Natural killer cell (primary cell): Measurements from ENCODE around the gene STBD1. TPM values are rescaled to one million over a fixed set of nuclear protein-coding genes. Genes with fewer than 3 reads are reported as not detected.

ENCODE experiments used
- ATAC-seq, 3 donors: fragments of 150-1000 bp in 2 of 3; fragments of 200-7000 bp in 1 of 3; cut with Tn5 transposase; 1 replicate in 1 of 3; 2 replicates in 2 of 3; pipeline ENCODE4 v1.10.0; 2021; ENCODE audit warnings: mild to moderate bottlenecking in 2 of 3, moderate library complexity in 2 of 3
- DNase-seq, 2 donors: peaks; one replicate each; pipeline versions ENCODE4 v3.0.0 to v3.0.0-alpha.2; 2013 to 2021; ENCODE audit warnings: mixed read lengths in 1 of 2
- H3K27ac ChIP-seq: one replicate; pipeline ENCODE4 v1.5.1; 2013; ENCODE audit warnings: mild to moderate bottlenecking, low read length
- H3K27me3 ChIP-seq: one replicate; pipeline ENCODE4 v1.6.1; 2013; ENCODE audit warnings: low read length; ENCODE audit not compliant: control insufficient read depth, insufficient read depth
- H3K36me3 ChIP-seq: one replicate; pipeline ENCODE4 v1.6.1; 2013; ENCODE audit warnings: low read length; ENCODE audit not compliant: control insufficient read depth, insufficient read depth
- H3K4me1 ChIP-seq: one replicate; pipeline ENCODE4 v1.6.1; 2013; ENCODE audit warnings: low read length; ENCODE audit not compliant: control insufficient read depth, insufficient read depth
- H3K4me3 ChIP-seq: one replicate; pipeline ENCODE4 v1.5.1; 2013; ENCODE audit warnings: low read length
- H3K9me3 ChIP-seq: one replicate; pipeline ENCODE4 v1.6.1; 2013; ENCODE audit warnings: low read length; ENCODE audit not compliant: control insufficient read depth, insufficient read depth
- H3K27ac Mint-ChIP-seq, 2 donors: one replicate each; pipeline ENCODE4 v1.8.0; 2022; ENCODE audit warnings: mild to moderate bottlenecking in 2 of 2, mixed read lengths in 2 of 2, moderate library complexity in 1 of 2
- H3K27me3 Mint-ChIP-seq, 2 donors: one replicate each; pipeline ENCODE4 v1.8.0; 2022; ENCODE audit warnings: low read depth in 2 of 2, mixed read lengths in 2 of 2
- H3K36me3 Mint-ChIP-seq: one replicate; pipeline ENCODE4 v1.8.0; 2022; ENCODE audit warnings: mixed read lengths
- H3K4me1 Mint-ChIP-seq, 2 donors: one replicate each; pipeline ENCODE4 v1.8.0; 2022; ENCODE audit warnings: mixed read lengths in 2 of 2
- H3K4me3 Mint-ChIP-seq: one replicate; pipeline ENCODE4 v1.8.0; 2022; ENCODE audit warnings: mild to moderate bottlenecking, moderate library complexity, mixed read lengths
- H3K9me3 Mint-ChIP-seq, 2 donors: one replicate each; pipeline ENCODE4 v1.8.0; 2022; ENCODE audit warnings: mixed read lengths in 2 of 2
- WGBS: methylation state at CpG from one replicate; pipeline ENCODE4 v1.1.7; 2013; ENCODE audit warnings: missing lambda C conversion rate; ENCODE audit not compliant: insufficient coverage; 5-methylcytosine and 5-hydroxymethylcytosine counted together
- intact Hi-C: fragments of 100-400 bp; cut with micrococcal nuclease; formaldehyde crosslinking; loops from one replicate; pipeline ENCODE4 v1.14.2; 2022
- total RNA-seq, 4 donors: library from RNA; stranded (reverse); fragments of 120-200 nt in 1 of 4; gene quantifications; one replicate each; pipeline versions ENCODE4 v1.2.3 to v1.2.4, GENCODE V29; 2013 to 2022
- TF ChIP-seq, protein P1 (sequence below): fragments of 200-600 bp; IDR thresholded peaks from one replicate; pipeline ENCODE4 v1.8.0; 2022; ENCODE audit warnings: antibody characterized with exemption

STBD1 gene
- total RNA-seq, 3 donors from 2014 or later (not counting 1 experiment from before 2014, with no cell fraction given): 0.15 to 1.3 (median 0.26) TPM

- no peak overlapping the region for H3K27ac Mint-ChIP-seq
- H3K27me3 Mint-ChIP-seq: peaks cover 9 to 20% of the 10 kb centered on the region in 2 donors
- no peak for ATAC-seq
- H3K4me1 ChIP-seq: no peaks in the 10 kb centered on the region
- no peak overlapping the region for H3K4me3 ChIP-seq
- H3K4me3 Mint-ChIP-seq: no peak overlapping the region
- DNase-seq: no peak
- H3K36me3 Mint-ChIP-seq: no peaks in the 10 kb centered on the region
- 100% methylated on average over 2 of the region's 3 CpGs for WGBS
- H3K27ac ChIP-seq: no peak overlapping the region
- no peaks in the 10 kb centered on the region for H3K36me3 ChIP-seq
- no peaks in the 10 kb centered on the region for H3K4me1 Mint-ChIP-seq
- H3K9me3 ChIP-seq: no peaks in the 10 kb centered on the region
- H3K27me3 ChIP-seq: peaks cover 7% of the 10 kb centered on the region
- intact Hi-C loops: no loop called here
- TF ChIP-seq, protein P1, sequence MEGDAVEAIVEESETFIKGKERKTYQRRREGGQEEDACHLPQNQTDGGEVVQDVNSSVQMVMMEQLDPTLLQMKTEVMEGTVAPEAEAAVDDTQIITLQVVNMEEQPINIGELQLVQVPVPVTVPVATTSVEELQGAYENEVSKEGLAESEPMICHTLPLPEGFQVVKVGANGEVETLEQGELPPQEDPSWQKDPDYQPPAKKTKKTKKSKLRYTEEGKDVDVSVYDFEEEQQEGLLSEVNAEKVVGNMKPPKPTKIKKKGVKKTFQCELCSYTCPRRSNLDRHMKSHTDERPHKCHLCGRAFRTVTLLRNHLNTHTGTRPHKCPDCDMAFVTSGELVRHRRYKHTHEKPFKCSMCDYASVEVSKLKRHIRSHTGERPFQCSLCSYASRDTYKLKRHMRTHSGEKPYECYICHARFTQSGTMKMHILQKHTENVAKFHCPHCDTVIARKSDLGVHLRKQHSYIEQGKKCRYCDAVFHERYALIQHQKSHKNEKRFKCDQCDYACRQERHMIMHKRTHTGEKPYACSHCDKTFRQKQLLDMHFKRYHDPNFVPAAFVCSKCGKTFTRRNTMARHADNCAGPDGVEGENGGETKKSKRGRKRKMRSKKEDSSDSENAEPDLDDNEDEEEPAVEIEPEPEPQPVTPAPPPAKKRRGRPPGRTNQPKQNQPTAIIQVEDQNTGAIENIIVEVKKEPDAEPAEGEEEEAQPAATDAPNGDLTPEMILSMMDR: no peak
- no peaks in the 10 kb centered on the region for H3K9me3 Mint-ChIP-seq
Observed at GRCh38 chr4:76334885-76335284, 28.4 kb downstream of the STBD1 start.

DNA sequence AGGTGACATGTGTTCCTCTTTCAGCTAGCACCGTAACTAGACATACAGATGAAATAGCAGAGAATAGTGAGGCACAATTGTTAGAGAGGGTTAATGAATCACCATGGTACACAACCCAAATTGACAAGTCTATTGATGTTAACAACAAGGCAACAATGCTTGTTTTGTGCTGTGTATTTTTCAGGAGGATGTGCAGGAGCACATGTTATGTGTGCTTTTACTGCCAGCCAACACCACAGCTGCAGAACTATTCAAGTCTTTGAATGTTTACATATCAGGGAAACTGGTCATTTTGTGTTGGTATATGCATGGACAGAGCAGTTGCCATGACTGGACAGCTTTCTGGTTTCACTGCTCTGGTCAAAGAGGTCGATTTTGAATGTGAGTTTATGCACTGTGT is 32.8 kb downstream of the STBD1 start:
- Histone ChIP-seq H3K36me3 (no peaks in the 10 kb centered on the region), H3K9me3 (no peaks in the 10 kb centered on the region), H3K4me3 (no peak overlapping the region), H3K27ac (no peak overlapping the region), H3K27me3 (peaks cover 2% of the 10 kb centered on the region), H3K4me1 (no peaks in the 10 kb centered on the region)
- H3K4me1 Mint-ChIP-seq: no peaks in the 10 kb centered on the region
- H3K27ac Mint-ChIP-seq: no peak overlapping the region
- intact Hi-C loops: no loop called here
- no peaks in the 10 kb centered on the region for H3K9me3 Mint-ChIP-seq
- H3K27me3 Mint-ChIP-seq: peaks cover 9 to 13% of the 10 kb centered on the region in 2 donors
- no peak overlapping the region for H3K4me3 Mint-ChIP-seq
- DNase-seq: no peak
- no peak for ATAC-seq
- no peaks in the 10 kb centered on the region for H3K36me3 Mint-ChIP-seq
- TF ChIP-seq, protein P1: no peak
- WGBS: 65% methylated on average over 2 of the region's 2 CpGs

- intact Hi-C loops: no loop called here
- Histone ChIP-seq H3K4me3 (no peak overlapping the region), H3K36me3 (no peaks in the 10 kb centered on the region), H3K27me3 (no peaks in the 10 kb centered on the region), H3K4me1 (no peaks in the 10 kb centered on the region), H3K27ac (no peak overlapping the region), H3K9me3 (no peaks in the 10 kb centered on the region)
- ATAC-seq: no peak
- Mint-ChIP-seq H3K36me3 (no peaks in the 10 kb centered on the region), H3K9me3 (no peaks in the 10 kb centered on the region), H3K4me1 (no peaks in the 10 kb centered on the region), H3K27me3 (peaks cover 9 to 15% of the 10 kb centered on the region in 2 donors), H3K27ac (no peak overlapping the region), H3K4me3 (no peak overlapping the region)
- TF ChIP-seq, protein P1: no peak
- DNase-seq: no peak
Observed at GRCh38 chr4:76341063-76341462, 34.5 kb downstream of the STBD1 start.

GRCh38 chr4:76342191-76342590 is 35.7 kb downstream of the STBD1 start:
- H3K4me3 ChIP-seq: no peak overlapping the region
- no peak overlapping the region for H3K27ac ChIP-seq
- no peaks in the 10 kb centered on the region for H3K9me3 ChIP-seq
- peaks cover 0 to 10% of the 10 kb centered on the region in 2 donors for H3K27me3 Mint-ChIP-seq
- no peak overlapping the region for H3K27ac Mint-ChIP-seq
- WGBS: 82% methylated on average over 1 of the region's 1 CpG
- H3K9me3 Mint-ChIP-seq: no peaks in the 10 kb centered on the region
- intact Hi-C loops: no loop called here
- no peak for DNase-seq
- no peaks in the 10 kb centered on the region for H3K4me1 ChIP-seq
- no peaks in the 10 kb centered on the region for H3K36me3 ChIP-seq
- no peak overlapping the region for H3K4me3 Mint-ChIP-seq
- no peaks in the 10 kb centered on the region for H3K27me3 ChIP-seq
- TF ChIP-seq, protein P1: no peak
- H3K36me3 Mint-ChIP-seq: no peaks in the 10 kb centered on the region
- H3K4me1 Mint-ChIP-seq: no peaks in the 10 kb centered on the region
- ATAC-seq: no peak
